HG03521 (cell line): ENCODE measurements around the gene ABLIM1.

ENCODE experiments used
- ATAC-seq: cut with Tn5 transposase; IDR thresholded peaks from one replicate; pipeline ENCODE4 v1.9.1; 2021; ENCODE audit warnings: mild to moderate bottlenecking, moderate library complexity; ENCODE audit not compliant: unreplicated experiment

Gene ABLIM1

DNA sequence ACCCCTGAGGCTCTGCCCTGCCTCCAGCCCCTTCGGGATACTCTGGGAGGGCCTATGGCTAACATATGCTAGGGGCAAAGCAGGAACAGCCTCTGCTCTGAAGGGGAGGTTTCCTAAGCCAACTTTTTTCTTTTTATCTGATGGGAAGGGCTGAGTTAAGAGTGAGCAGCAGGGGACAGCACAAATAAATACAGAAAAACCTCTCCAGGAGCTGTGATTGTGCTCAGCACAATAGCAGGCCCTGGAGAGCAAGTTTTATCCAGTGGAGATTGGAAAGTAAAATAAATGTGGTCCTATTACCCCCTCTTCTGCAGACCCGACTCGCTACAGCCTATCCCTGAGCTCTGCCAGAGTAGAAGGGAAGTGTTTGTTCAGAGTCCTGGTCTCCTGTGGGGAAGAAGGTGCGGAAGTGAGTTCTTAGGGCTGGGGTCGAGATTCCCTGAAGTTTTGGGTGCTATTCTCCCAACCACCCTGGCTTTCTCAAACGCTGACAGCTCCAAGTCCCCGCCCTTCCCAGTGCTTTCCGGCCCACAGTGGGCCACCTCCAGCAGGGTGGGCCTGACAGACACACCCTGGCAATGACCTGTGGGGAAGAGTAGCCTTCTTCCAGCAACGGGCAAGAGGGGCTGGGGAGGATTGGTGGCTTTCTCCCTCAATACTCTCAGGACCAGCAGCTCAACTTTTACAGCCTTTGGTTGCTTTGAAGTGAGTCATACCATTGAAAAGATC lies 230.8 kb downstream of the ABLIM1 start:
- ATAC-seq = no peak

DNA sequence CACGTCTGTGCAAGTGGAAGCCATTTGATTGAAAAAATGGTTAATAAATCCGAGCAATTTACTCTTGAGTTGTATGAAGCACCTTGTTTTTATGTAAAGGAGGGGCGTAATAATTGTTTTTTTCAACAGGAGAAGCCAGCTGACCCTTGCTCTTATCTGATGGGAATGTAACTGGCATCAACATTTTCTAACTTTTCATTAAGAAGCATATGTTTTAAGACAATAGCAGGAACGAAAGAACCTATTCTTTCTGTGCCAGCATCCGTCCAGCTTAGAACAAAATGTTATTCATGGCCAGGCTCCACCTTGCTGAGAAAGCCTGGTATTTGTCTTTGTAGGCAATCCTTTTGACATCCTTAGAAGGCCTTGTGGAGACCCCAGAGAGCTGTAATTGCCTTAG lies 231.6 kb downstream of the ABLIM1 start:
- no peak for ATAC-seq

DNA sequence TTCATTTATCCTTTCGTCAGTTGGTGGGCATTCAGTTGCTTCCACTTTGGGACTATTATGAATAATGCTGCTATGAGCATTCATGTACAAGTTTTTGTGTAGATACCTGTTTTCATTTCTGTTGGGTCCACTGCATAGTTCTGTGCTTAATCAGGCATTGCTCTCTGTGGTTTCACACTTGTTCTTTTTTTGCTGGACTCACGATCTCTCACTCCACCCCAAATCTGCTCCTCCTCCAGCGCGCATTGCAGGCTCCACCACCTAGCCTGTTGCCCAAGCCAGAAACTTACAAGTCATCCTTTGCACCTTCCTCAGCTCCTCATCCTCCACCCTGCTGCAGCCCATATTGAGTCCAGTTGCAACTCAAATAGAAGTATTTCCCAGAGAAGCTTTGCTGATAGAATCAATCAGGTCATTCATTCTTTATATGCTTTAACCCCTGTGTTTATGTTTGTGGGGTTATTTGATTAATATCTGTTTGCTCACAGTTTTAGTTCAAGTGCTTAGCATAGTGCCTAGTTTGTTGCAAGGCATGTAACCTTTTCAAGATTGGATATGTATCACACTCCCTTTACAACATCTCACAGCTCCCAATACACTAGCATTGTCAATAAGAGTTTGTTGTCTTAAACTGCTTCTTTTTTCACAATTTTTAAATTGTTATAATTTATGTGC lies 237.1 kb downstream of the ABLIM1 start:
- no peak for ATAC-seq

DNA sequence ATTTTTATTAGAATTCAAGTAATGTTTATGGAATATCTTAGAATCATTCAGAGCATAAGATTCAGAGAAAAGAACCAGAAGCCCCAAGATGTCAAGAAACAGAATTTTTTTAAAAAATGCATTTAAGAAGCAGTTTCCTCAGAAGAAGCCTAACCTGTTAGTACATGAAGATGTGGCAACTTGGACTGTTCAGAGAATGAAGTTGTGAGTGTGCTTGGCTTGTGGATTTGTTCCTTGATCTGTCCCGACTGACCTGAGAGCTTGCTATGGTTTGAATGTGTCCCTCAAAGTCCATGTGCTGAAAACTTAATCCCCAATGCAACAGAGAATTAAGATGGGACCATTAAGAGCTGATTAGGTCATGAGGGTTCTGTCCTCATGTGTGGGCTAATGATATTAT lies 240.0 kb downstream of the ABLIM1 start:
- ATAC-seq = no peak

DNA sequence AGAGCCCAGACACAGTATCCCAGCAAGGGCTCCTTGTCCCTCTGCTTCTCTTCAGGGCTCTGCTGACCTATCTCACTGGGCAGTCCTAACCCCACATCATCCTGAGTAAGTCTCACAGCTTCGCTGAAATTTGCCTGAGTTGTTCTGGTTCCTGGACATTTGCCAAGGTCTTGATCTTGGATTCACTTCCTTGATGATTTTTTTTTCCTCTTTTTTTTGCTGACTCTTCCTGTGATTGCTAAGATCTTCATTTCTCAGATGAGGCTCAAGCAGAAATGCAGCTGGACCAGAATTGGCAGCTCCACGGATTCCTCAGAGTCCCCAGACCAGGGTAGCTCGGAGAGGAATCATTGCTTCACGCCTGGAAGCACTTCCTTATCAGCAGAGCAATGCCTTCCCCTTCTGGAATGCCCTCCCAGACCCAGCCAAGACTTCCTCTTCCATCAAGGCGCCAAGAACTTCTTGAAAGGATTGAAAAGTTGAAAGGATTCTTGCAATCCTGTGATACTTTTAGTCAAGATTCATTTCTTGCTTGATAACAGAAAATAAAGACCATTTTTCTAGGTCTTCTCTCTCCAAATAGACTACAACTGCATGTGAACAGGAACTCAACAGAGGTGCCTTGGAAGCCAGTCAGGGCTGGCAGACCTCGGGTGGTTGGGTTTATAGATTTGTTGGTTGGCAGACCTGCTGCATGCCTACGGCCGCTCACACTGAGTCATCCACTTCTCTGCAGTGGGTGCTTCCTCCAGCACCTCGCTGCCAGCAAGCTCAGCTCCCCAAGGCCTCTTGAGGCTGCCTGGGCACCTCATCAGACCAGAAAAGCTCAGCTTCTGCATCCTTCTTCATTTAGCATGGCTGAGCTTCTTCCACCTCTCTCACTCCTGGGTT lies 244.9 kb downstream of the ABLIM1 start:
- no peak for ATAC-seq

DNA sequence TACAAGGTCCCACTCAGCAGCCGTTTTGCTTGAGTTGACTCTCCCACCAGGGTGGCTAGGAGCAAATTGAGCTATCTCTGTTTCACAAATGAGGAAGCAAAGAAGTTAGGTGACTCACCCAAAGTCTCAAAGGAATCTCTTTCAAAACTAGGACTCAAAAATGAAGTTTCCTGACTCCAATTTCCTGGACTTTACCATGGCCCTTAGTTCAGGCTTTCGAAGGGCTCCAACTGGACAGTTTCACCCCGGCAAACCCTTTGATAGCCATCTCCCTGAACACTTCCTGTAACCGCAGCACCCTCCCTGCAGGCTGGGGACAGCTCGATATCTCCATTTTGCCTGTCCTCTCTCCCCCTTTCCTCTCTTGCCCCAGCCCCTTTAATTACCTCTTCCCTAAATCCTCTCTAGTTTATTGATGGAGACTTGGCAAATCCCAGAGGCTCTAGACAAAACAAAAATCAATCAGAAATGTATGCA lies 249.1 kb downstream of the ABLIM1 start:
- ATAC-seq = no peak

DNA sequence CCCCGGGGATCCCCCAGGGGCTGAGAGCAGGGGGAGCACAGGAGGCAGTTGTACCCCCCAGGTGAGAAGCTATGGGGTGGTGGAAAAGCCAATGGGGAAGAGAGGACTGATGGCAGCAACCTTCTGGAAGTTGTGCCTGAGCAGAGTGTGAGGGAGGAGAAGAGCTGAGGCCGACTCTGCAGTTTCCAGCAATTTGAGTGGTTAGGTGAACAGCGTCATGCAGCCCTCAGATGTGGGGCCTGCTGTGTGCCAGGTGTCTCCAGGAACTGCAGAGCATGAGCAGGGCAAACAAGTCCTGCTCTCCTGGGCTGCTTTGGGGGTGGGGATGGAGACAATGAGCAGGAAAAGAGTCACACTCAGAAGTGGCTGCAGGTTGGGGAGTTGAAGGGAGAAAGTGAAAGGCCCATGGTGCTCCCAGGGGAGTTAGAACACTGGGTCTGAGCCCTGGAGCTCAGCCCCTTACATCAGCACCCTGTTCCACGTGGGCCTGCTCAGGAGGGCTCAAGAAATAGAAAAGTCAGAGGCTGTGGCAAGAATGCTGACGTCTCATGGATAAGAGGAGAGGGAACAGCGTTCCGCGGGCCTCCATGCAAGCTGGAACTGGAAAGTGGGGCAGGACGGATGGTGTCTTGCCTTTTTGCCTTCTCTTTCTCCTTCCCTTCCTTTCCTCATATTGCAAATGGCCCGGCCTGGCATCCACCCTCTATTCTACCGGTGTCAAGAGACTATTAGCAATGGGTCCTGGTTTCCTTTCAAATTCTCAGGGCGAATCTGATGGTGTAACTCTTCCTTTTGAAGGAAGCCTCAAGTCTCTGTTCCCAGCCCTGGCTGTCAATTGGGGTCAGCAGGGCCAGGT lies 249.7 kb downstream of the ABLIM1 start:
- no peak for ATAC-seq

DNA sequence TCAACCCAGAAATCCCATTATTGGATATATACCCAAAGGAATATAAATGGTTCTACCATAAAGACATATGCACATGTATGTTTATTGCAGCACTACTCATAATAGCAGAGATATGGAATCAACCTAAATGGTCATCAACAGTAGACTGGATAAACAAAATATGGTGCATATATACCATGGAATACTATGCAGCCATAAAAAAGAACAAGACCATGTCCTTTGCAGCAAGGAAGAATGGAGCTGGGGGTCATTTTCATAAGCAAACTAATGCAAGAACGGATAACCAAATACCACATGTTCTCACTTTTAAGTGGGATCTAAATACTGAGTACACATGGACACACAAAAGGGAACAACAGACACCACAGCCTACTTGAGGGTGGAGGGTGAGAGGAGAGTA lies 251.6 kb downstream of the ABLIM1 start:
- no peak for ATAC-seq

DNA sequence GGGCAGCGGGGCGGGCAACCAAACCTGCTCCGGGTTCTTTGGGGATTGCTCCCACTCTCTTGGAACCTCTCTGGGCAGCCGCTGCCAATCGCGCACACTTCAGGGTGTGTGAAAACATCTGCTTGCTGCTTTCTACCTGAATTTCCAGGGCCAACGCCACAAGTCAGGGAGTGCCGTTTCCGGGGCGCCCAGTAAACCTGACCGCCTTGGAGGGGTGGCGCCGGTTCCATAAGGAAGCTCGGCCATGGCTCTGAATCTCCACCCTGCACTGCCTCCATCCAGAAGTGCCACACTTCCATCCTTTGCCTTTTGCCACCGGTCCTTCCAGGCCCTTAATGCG lies 253.1 kb downstream of the ABLIM1 start:
- ATAC-seq = no peak

DNA sequence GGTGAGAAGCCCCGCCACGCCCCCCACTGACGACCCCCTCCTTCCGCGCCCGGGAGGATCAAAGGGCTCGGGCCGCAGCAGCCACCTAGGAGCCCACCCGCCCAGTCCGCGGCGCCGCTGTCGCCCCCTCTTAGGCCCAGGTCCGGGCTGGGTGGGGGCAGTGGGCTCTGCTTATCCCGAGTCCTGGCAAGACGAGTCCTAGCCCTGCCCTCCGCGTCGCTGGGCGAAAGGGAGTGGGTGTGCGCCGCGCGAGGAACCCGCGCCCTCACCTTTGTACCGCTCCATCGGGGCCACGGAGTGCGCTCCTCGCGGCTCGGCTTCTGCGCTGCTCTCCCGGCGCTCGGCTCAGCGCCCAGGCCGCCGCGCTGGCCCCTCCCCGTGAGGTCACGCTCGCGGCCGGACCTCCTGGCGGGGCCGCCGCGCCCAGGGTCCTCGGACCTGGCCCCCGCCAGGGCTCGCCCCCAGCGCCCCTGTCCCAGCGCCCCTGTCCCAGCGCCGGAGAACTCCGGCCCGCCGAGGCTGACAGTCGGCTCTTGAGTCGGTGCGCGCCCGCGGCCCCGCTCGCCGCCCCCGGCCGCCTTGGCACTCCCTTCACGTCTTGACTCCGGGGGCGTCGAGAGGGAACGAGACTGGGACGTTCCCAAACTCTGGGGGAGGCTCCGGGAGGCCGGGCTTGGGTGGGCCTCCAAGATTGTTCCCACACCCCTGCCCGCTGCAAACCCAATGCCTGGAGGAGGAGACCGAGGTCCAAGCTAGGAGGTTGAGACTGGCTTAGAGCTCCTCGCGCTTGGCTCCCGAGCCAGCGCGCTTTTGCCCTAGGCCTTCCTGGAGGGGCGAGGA lies 253.7 kb downstream of the ABLIM1 start, which contains the start of gene AFAP1L2:
AFAP1L2 (minus strand) TSS at position 332 of the 840 bp plus-strand sequence; CDS start at position 285, 47 bp downstream.
- ATAC-seq = no peak

DNA sequence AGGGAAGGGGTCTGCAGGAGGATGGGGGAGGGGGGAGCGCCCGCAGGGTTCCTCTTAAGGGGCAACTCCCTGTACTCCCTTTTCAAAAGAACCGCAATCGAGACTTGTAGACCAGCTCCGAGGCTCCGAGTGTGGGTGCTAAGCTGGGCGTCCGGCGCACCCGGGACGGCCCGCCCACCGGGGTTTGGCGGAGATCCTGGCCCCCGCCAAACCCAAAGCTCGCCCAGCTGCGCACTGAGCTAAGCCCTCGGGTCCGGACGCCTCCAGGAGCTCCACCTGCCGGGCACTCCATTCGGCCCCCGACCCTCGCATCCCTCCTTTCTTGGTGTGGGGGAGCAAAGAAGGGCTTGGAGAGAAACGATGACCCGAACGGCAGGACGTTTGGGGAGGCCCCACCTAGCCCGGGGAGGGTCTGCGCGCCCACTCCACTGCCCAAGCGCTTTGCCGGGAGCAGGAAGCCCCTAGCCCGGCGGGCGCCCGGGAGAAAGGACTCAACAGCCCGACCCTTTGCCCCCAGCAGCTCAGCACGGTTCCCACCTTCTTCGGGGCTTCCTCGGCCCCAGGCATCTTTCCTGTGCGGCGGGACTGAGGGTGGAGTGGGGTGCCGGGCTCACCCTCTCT lies 254.4 kb downstream of the ABLIM1 start:
- ATAC-seq = no peak

DNA sequence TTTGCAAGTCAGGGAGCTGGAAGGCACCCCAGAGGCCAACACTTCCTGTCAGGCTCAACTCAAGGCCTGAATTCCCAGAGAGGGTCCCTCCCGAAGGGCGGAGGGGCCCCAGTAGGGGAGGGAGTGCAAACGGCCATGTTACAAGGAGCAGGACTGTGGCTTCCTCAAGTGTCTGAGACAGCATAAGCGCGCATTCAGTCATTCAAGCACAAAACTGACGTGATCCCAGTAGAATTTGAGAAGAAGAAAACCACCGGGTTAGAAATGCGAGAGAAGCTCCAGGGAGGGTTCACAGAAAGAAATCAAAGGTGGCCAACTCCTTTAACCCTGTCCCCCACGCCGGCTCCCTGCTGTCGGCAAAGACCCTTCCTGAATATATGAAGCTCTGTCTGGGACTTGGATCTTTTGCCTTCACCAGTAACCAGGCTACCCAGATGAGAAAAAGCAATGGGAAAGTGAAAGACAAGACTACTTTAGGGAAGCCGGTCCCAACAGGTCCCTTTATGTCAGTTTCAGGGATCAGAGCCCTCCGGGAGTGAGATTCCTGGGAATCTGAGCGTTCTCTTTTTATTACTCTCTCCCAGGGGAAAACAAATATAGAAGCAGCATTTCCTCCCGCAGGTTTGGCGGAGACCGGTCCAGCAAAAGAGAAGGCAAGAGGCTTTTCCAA lies 255.1 kb downstream of the ABLIM1 start:
- no peak for ATAC-seq

DNA sequence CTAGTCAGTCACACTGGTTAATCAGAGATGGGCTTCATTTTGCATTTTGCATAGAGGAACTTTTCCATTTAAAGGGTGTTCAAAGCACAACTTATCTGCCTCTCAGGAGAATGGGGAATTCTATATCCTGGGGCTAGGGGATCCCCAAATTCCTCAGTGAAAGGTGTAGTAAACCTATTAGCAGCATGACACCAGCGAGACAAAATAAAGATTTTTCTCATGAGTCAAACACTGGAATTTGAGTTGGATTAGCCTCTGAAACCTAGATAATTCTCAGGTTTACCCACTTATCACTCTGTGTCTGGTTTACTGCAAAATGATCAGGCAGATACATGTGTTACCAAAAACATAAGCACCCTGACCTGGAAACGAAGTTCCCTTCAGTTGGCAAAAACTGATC lies 255.8 kb downstream of the ABLIM1 start:
- ATAC-seq = no peak

DNA sequence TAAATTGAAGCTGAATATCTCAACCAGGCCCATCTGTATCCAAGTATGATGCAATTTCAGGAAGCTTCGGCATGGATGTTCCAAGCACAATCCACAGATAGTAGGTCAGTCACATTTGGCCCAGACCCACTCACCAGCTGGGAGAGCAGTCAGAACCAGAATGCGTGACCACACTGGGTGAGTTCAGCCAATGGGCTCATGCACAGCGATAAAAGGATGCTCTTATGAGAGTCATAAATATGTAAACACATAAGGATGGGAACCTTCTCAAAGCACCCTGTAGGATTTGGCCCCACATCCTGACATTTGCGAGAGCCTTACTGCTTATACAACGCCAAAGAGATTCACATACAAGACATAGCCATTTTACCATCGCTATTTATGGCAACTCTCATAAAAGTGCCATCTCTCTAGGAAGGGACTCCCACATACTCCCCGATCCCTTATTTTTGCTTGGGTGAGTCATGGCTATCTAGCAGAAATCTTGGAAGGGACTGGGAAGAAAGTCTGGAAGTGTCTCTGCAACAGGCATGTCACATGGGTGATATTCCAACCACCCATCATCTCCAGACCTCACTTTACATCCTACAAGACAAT lies 256.8 kb downstream of the ABLIM1 start:
- no peak for ATAC-seq

DNA sequence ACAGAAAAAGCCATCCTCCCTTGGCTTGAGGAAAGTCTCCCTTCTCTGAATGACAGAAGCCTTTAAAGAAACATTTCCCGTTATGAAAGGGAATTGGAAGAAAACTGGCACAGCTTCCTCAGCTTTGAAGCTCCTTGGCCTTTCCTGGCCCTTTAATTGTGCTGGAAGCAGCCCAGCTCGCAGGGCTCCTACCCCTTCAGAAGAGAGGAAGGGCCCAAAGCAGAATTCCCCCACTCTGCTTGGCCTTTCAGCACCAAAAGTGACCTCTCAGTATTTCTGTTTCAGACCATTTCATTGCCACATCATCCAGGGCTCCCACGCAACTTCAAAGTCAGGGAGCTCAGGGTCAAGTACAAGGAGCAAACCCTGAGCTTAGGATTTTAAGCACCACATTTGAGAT lies 258.0 kb downstream of the ABLIM1 start:
- no peak for ATAC-seq

DNA sequence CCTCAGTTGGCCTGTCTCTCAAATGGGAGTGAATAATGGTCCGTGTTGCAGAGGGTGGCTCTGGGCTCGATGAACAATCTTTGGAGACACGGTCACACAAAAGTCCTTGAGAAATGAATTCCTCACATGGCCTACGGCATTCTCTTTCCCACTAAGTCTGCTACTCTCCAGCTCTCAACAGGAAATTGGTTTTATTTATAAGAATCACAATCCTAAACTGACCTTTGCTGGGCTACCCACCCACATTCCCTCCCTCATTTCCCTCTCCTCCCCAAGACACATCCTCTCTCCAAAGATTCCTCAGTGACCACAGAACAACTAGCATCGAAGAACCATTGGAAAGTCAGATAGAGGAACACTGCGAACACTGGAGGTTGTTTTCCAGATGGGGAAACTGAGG lies 258.5 kb downstream of the ABLIM1 start:
- ATAC-seq = no peak

DNA sequence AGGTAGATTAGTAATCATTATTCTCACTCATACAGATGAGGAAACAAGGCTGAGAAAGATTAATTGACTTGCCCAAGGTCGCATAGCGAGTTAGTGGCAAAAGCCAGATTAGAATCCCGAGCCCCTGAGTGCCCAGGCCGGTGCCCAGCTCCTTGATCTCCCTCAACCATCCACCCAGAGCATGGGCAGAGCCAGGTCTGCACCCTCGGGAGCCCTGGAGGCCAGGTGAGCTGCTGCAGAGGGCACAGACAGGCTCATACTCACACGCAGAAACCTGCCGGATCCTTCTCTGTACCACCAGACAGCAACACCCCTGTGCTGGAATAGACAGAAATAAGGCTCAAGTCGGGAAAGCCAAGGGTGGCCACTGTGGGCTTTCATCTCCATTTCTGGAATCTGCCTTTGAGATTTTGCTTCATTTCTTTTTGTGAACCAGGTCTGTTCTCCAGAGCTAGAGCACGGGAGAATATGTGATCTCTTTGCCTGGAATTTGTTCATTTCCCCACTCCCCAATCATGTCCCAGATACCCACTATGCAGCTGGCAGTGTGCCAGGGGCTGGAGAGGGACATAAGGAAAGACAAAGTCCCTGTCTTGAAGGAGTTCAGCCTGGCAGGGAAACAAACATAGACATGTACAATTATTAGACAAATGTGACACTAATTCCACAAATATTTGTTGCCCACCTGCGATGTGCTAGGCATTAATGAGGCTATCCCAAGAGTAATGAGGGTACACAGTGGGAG lies 259.3 kb downstream of the ABLIM1 start:
- no peak for ATAC-seq
